CD4-positive, alpha-beta T cell treated with Interleukin-4 for 4 hours (primary cell): ENCODE results near the gene ATG5.
"Not testable (repeated sequence)": the region's sequence is repeated elsewhere in the genome, so short reads cannot be mapped to it uniquely, and the experiment has no call there.

Experiments
- DNase-seq: peaks from one replicate; pipeline ENCODE4 v3.0.0-alpha.2; 2020

Gene ATG5

DNA sequence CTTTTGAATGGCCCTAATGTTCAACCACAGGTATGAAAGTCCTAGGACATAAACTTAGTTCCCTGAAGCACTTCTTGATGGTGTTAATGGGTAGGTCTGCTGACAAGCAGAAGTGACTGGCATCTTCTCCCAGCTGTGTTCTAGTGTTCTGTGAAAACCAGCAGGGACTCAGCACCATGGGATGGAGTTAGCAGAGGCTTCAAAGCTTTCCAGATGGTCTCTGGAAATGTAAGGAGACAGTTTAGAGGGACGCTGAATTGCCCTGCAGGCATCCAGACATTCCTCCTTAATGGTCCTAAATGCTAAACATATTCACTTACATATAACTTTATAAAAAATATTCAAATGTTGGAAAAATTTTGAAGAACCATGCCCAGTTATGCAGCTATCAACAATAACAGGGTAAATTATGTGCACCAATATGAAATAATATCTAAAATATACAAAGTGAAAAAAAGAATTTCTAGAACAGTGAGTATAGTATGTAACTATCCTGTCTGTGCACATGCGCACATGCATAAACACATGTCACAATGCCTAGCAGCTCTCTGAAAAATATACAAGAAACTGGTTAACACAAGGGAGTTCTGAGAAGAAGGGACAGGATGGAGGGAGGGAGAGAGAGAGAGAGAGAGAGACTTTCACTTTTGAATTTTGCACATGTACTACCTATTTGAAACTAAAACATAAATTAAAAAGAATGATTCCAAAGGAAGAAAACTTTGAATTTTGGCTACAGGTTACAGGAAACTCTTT lies 152.3 kb downstream of the ATG5 start:
- no peak for DNase-seq

GRCh38 chr6:106170030-106170791 lies 155.3 kb downstream of the ATG5 start:
- no peak for DNase-seq

- DNase-seq, result no peak
Measured at GRCh38 chr6:106169517-106169916, 156.0 kb downstream of the ATG5 start.

- DNase-seq, result no peak
Measured at GRCh38 chr6:106168097-106168888, 157.3 kb downstream of the ATG5 start.

GRCh38 chr6:106167096-106167814 lies 158.3 kb downstream of the ATG5 start:
- no peak for DNase-seq

GRCh38 chr6:106165885-106166485 lies 159.6 kb downstream of the ATG5 start:
- DNase-seq, result no peak

- peak; percentile 57 for DNase-seq
Measured at GRCh38 chr6:106163966-106164877, 161.3 kb downstream of the ATG5 start.

GRCh38 chr6:106163446-106163965 lies 162.1 kb downstream of the ATG5 start:
- DNase-seq, result peak; percentile 68

DNA sequence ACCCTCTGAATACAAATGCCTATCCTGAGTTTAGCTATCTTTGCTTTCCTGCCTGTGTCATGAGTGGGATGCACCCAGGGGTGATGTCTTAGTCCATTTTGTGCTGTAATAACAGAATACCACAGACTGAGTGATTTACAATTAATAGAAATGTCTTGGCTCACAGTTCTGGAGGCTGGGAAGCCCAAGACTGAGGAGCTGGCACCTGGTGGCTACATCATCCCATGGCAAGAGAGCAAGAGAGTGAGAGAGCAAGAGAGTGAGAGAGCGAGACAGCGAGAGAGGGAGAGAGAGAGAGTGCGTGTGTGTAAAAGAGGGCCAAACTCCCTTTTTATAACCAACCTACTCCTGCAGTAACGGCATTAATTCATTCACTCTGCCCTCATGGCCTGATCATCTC lies 162.6 kb downstream of the ATG5 start:
- no peak for DNase-seq

- no peak for DNase-seq
Measured at GRCh38 chr6:106161893-106162292, 163.7 kb downstream of the ATG5 start.

- no peak for DNase-seq
Measured at GRCh38 chr6:106161311-106161874, 164.2 kb downstream of the ATG5 start.

- no peak for DNase-seq
Measured at GRCh38 chr6:106160189-106160588, 165.4 kb downstream of the ATG5 start.

GRCh38 chr6:106159531-106159940 lies 166.0 kb downstream of the ATG5 start:
- DNase-seq, result no peak

DNA sequence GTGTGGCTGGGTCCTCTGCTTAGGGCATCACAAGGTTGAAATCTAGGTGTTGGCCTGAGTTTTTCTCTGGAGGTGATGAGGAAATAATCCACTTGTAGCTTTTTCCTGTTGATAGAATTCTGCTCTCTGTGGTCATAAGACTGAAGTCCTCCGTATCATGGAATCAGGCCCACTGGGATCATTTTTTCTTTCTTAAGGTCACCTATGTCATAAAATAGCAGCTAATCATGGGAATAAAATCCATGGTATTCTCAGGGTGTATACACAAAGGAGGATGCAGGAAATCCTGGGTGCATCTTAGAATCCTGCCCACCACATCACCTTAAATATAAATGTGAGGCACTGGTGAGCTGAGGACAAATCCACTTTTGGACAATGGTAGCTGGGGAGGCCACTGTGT lies 166.7 kb downstream of the ATG5 start:
- no peak for DNase-seq

GRCh38 chr6:106156863-106157262 lies 168.7 kb downstream of the ATG5 start:
- DNase-seq, result no peak

DNA sequence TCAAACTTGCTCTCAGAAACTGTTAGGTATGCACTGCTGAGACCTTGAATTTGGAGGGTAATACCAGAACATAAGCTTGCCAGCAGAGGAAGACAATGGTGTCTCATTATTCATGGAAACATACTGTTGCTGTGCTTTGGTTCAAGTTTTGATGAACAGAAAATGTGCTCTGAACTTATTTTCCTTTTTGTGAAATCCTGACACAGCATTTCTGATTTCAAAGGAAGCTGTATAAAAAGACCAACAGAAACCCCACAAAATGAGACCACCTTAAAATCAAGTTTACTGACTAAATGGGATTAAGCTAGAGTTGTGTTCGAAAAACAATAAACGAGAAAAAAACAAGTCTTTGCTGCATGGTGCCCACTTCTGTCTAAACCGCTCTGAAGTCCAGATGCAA lies 169.1 kb downstream of the ATG5 start:
- no peak for DNase-seq

- no peak for DNase-seq
Measured at GRCh38 chr6:106155219-106155830, 170.2 kb downstream of the ATG5 start.

- DNase-seq, result no peak
Measured at GRCh38 chr6:106154326-106154725, 171.2 kb downstream of the ATG5 start.

- DNase-seq, result no peak
Measured at GRCh38 chr6:106152952-106153351, 172.6 kb downstream of the ATG5 start.

DNA sequence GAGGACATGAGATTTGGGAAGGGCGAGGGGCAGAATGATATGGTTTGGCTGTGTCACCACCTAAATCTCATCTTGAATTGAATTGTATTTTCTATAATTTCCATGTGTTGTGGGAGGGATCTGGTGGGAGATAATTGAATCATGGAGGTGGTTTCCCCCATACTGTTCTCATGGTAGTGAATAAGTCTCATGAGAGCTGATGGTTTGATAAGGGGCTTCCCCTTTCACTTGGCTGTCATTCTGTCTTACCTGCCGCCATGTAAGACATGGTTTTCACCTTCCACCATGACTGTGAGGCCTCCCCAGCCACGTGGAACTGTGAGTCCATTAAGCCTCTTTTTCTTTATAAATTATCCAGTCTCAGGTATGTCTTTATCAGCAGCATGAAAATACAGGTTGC lies 173.1 kb downstream of the ATG5 start:
- DNase-seq, result not testable (repeated sequence)
